ENCODE measurements around the gene THY1. TPM values are rescaled to one million over a fixed set of nuclear protein-coding genes. Genes with fewer than 3 reads are reported as not detected.

Gene THY1
- total RNA-seq, 2 experiments from 2014 or later, result 0.15 TPM; not detected in 1

- H3K27me3 Mint-ChIP-seq, result peaks cover 16% of the 10 kb centered on the region
- H3K4me1 Mint-ChIP-seq, result peaks cover 4% of the 10 kb centered on the region
- no peak for DNase-seq
- no peak overlapping the region for H3K27ac Mint-ChIP-seq
- no peaks in the 10 kb centered on the region for H3K36me3 Mint-ChIP-seq (ENCODE audit: low read depth)
- H3K9me3 Mint-ChIP-seq, result peaks cover 3% of the 10 kb centered on the region
- ChIA-PET CTCF (no interaction called here), POLR2A (no interaction called here)
- no peak overlapping the region for H3K4me3 Mint-ChIP-seq
These were observed 13.1 kb upstream of the THY1 start for GRCh38 chr11:119436093-119436492.

- ChIA-PET CTCF (interaction anchor here (1.1 kb wide), 1 partner anchor 8 kb away, joined by 3 read pairs; no protein-coding TSS in a partner anchor), POLR2A (no interaction called here)
These were observed 11.8 kb upstream of the THY1 start for GRCh38 chr11:119434591-119435330.

GRCh38 chr11:119433358-119433725 lies 10.4 kb upstream of the THY1 start:
- ChIA-PET POLR2A (no interaction called here), CTCF (interaction anchor here (1.0 kb wide), 1 partner anchor 36 kb away, joined by 4 read pairs; no protein-coding TSS in a partner anchor)
- no peak overlapping the region for H3K27ac Mint-ChIP-seq
- peaks cover 19% of the 10 kb centered on the region for H3K27me3 Mint-ChIP-seq
- no peak for DNase-seq
- no peaks in the 10 kb centered on the region for H3K36me3 Mint-ChIP-seq (ENCODE audit: low read depth)
- H3K4me1 Mint-ChIP-seq, result no peaks in the 10 kb centered on the region
- peaks cover 3% of the 10 kb centered on the region for H3K9me3 Mint-ChIP-seq
- no peak overlapping the region for H3K4me3 Mint-ChIP-seq

More at GRCh38 chr11:119434591-119435330, 11.8 kb upstream of the THY1 start:
- Mint-ChIP-seq H3K4me3 (no peak overlapping the region), H3K27me3 (peaks cover 16% of the 10 kb centered on the region), H3K4me1 (no peaks in the 10 kb centered on the region), H3K27ac (no peak overlapping the region), H3K36me3 (ENCODE audit: low read depth) (no peaks in the 10 kb centered on the region), H3K9me3 (peaks cover 3% of the 10 kb centered on the region)
- no peak for DNase-seq

GRCh38 chr11:119432484-119433357 lies 9.7 kb upstream of the THY1 start:
- Mint-ChIP-seq H3K27ac (no peak overlapping the region), H3K4me1 (no peaks in the 10 kb centered on the region), H3K36me3 (ENCODE audit: low read depth) (no peaks in the 10 kb centered on the region), H3K4me3 (no peak overlapping the region), H3K27me3 (peaks cover 21% of the 10 kb centered on the region), H3K9me3 (peaks cover 3% of the 10 kb centered on the region)
- CTCF ChIA-PET, result interaction anchor here (0.6 to 1.0 kb wide), 3 partner anchors 18 to 58 kb away, joined by 3 to 4 read pairs (median 3); no protein-coding TSS in a partner anchor
- DNase-seq, result no peak
- POLR2A ChIA-PET, result interaction anchor here (0.6 kb wide), 1 partner anchor 326 kb away, joined by 3 read pairs; no protein-coding TSS in a partner anchor

GRCh38 chr11:119431523-119431922 lies 8.6 kb upstream of the THY1 start:
- no peaks in the 10 kb centered on the region for H3K36me3 Mint-ChIP-seq (ENCODE audit: low read depth)
- no peak overlapping the region for H3K4me3 Mint-ChIP-seq
- no peak overlapping the region for H3K27ac Mint-ChIP-seq
- H3K9me3 Mint-ChIP-seq, result no peaks in the 10 kb centered on the region
- no peaks in the 10 kb centered on the region for H3K4me1 Mint-ChIP-seq
- ChIA-PET POLR2A (no interaction called here), CTCF (interaction anchor here (1.2 kb wide), 1 partner anchor 75 kb away, joined by 3 read pairs; no protein-coding TSS in a partner anchor)
- H3K27me3 Mint-ChIP-seq, result peaks cover 19% of the 10 kb centered on the region
- no peak for DNase-seq

GRCh38 chr11:119427279-119427678 lies 4.3 kb upstream of the THY1 start:
- Mint-ChIP-seq H3K4me3 (no peak overlapping the region), H3K27ac (no peak overlapping the region), H3K9me3 (no peaks in the 10 kb centered on the region), H3K4me1 (peaks cover 4% of the 10 kb centered on the region), H3K36me3 (ENCODE audit: low read depth) (no peaks in the 10 kb centered on the region), H3K27me3 (peaks cover 38% of the 10 kb centered on the region)
- CTCF ChIA-PET, result no interaction called here
- POLR2A ChIA-PET, result no interaction called here
- DNase-seq, result no peak

GRCh38 chr11:119426142-119426541 lies 3.2 kb upstream of the THY1 start:
- CTCF ChIA-PET, result interaction anchor here (0.6 to 0.7 kb wide), 2 partner anchors 198 to 502 kb away, joined by 3 to 4 read pairs; no protein-coding TSS in a partner anchor
- peaks cover 42% of the 10 kb centered on the region for H3K27me3 Mint-ChIP-seq
- no peaks in the 10 kb centered on the region for H3K9me3 Mint-ChIP-seq

GRCh38 chr11:119424775-119425174 lies 1.8 kb upstream of the THY1 start:
- H3K4me1 Mint-ChIP-seq, result peaks cover 12% of the 10 kb centered on the region
- H3K4me3 Mint-ChIP-seq, result no peak overlapping the region
- no peak for DNase-seq
- ChIA-PET POLR2A (no interaction called here), CTCF (no interaction called here)
- H3K27me3 Mint-ChIP-seq, result peaks cover 38% of the 10 kb centered on the region
- no peaks in the 10 kb centered on the region for H3K9me3 Mint-ChIP-seq
- H3K27ac Mint-ChIP-seq, result no peak overlapping the region
- H3K36me3 Mint-ChIP-seq (ENCODE audit: low read depth), result no peaks in the 10 kb centered on the region

More at GRCh38 chr11:119426142-119426541, 3.2 kb upstream of the THY1 start:
- no peaks in the 10 kb centered on the region for H3K36me3 Mint-ChIP-seq (ENCODE audit: low read depth)
- H3K27ac Mint-ChIP-seq, result no peak overlapping the region
- peaks cover 12% of the 10 kb centered on the region for H3K4me1 Mint-ChIP-seq
- POLR2A ChIA-PET, result no interaction called here
- DNase-seq, result no peak
- no peak overlapping the region for H3K4me3 Mint-ChIP-seq

GRCh38 chr11:119424276-119424675 lies 1.3 kb upstream of the THY1 start:
- peaks cover 35% of the 10 kb centered on the region for H3K27me3 Mint-ChIP-seq
- no peak overlapping the region for H3K4me3 Mint-ChIP-seq
- no peak for DNase-seq
- H3K36me3 Mint-ChIP-seq (ENCODE audit: low read depth), result no peaks in the 10 kb centered on the region
- no peaks in the 10 kb centered on the region for H3K9me3 Mint-ChIP-seq
- ChIA-PET POLR2A (no interaction called here), CTCF (no interaction called here)
- H3K27ac Mint-ChIP-seq, result no peak overlapping the region
- H3K4me1 Mint-ChIP-seq, result peaks cover 12% of the 10 kb centered on the region

- Mint-ChIP-seq H3K27me3 (peaks cover 35% of the 10 kb centered on the region), H3K36me3 (ENCODE audit: low read depth) (no peaks in the 10 kb centered on the region), H3K4me1 (peaks cover 12% of the 10 kb centered on the region), H3K27ac (no peak overlapping the region), H3K4me3 (no peak overlapping the region), H3K9me3 (no peaks in the 10 kb centered on the region)
- no peak for DNase-seq
- POLR2A ChIA-PET, result no interaction called here
- CTCF ChIA-PET, result no interaction called here
These were observed 710 bp upstream of the THY1 start for GRCh38 chr11:119423509-119424254.

GRCh38 chr11:119421941-119422808 lies 797 bp downstream of the THY1 start:
- peaks cover 33% of the 10 kb centered on the region for H3K27me3 Mint-ChIP-seq
- no peak for DNase-seq
- H3K27ac Mint-ChIP-seq, result no peak overlapping the region
- H3K9me3 Mint-ChIP-seq, result no peaks in the 10 kb centered on the region
- CTCF ChIA-PET, result interaction anchor here (1.4 kb wide), 1 partner anchor 37 kb away, joined by 5 read pairs; no protein-coding TSS in a partner anchor
- H3K4me1 Mint-ChIP-seq, result peaks cover 12% of the 10 kb centered on the region
- peak overlapping the region; percentile 2 for H3K4me3 Mint-ChIP-seq
- H3K36me3 Mint-ChIP-seq (ENCODE audit: low read depth), result no peaks in the 10 kb centered on the region
- POLR2A ChIA-PET, result no interaction called here

- DNase-seq, result no peak
- peaks cover 12% of the 10 kb centered on the region for H3K4me1 Mint-ChIP-seq
- H3K36me3 Mint-ChIP-seq (ENCODE audit: low read depth), result no peaks in the 10 kb centered on the region
- H3K27me3 Mint-ChIP-seq, result peaks cover 33% of the 10 kb centered on the region
- no peaks in the 10 kb centered on the region for H3K9me3 Mint-ChIP-seq
- no peak overlapping the region for H3K4me3 Mint-ChIP-seq
- CTCF ChIA-PET, result interaction anchor here (1.4 kb wide), 1 partner anchor 37 kb away, joined by 5 read pairs; no protein-coding TSS in a partner anchor
- POLR2A ChIA-PET, result no interaction called here
- H3K27ac Mint-ChIP-seq, result no peak overlapping the region
These were observed 1.6 kb downstream of the THY1 start for GRCh38 chr11:119421351-119421750.
